HepG2 (cell line): ENCODE results near the gene CBFA2T2. TPM values are rescaled to one million over a fixed set of nuclear protein-coding genes. Genes with fewer than 3 reads are reported as not detected.
A peak's percentile ranks its signal among the peaks of the same experiment; 100 is the strongest.

Source experiments
- ATAC-seq: fragments of 200-7000 bp; cut with Tn5 transposase; 3 replicates; pipeline ENCODE4 v1.9.1; 2020; ENCODE audit warnings: mild to moderate bottlenecking, moderate library complexity
- BruUV-seq: library from RNA; stranded (reverse); fragments of 400-500 nt; replicated peaks from 2 replicates; lab custom pipeline; 2021; lab: Mats Ljungman, UMichigan
- CTCF ChIA-PET: fragments of 300-600 bp; formaldehyde crosslinking; extraction: SDS; loops from one replicate; lab custom pipeline; 2021; ENCODE audit warnings: low total read pairs, inconsistent platforms, low intra/inter-chr PET ratio; lab: Yijun Ruan, JAX
- POLR2A ChIA-PET: fragments of 350-600 bp; sonication (Branson Sonifier 250); formaldehyde crosslinking; loops from one replicate; lab custom pipeline; 2020; ENCODE audit warnings: antibody characterized with exemption, inconsistent platforms; lab: Yijun Ruan, JAX
- DNase-seq: peaks from one replicate; pipeline ENCODE4 v3.0.0-alpha.2; 2015; ENCODE audit warnings: low spot score
- FAIRE-seq: peaks from 3 replicates; lab custom pipeline; 2011; peaks lifted over from hg19 to GRCh38; lab: Jason Lieb, UNC
- H2AFZ ChIP-seq: one replicate; pipeline ENCODE4 v1.6.1; 2011; ENCODE audit warnings: low read length, inconsistent platforms
- H3K27ac ChIP-seq: fragments of 300-600 bp; 3 replicates; pipeline ENCODE4 v1.8.0; 2011; ENCODE audit warnings: mixed run types, mild to moderate bottlenecking, mixed read lengths, low read length, inconsistent platforms; ENCODE audit not compliant: insufficient read depth; ENCODE audit errors: extremely low read length
- H3K27me3 ChIP-seq, 2 experiments: fragments of 200-600 bp in 1 of 2; 2 replicates in 1 of 2; 3 replicates in 1 of 2; pipeline versions ENCODE4 v1.6.0 to v1.8.0; 2011; ENCODE audit warnings: low read length in 2 of 2, mild to moderate bottlenecking in 2 of 2, moderate library complexity in 2 of 2, inconsistent platforms in 1 of 2; ENCODE audit not compliant: insufficient read depth in 2 of 2, control insufficient read depth in 1 of 2
- H3K36me3 ChIP-seq, 2 experiments: fragments of 200-600 bp in 1 of 2; replicated peaks in 1 of 2; 2 replicates in 1 of 2; 3 replicates in 1 of 2; pipeline versions ENCODE4 v1.5.1 to v1.8.0; 2011; ENCODE audit warnings: low read length in 2 of 2, inconsistent platforms in 1 of 2; ENCODE audit not compliant: insufficient read depth in 2 of 2, control insufficient read depth in 1 of 2
- H3K4me1 ChIP-seq: 2 replicates; pipeline ENCODE4 v1.5.1; 2012; ENCODE audit warnings: low read length, inconsistent platforms; ENCODE audit not compliant: insufficient read depth
- H3K4me2 ChIP-seq: 2 replicates; pipeline ENCODE4 v1.6.0; 2011; ENCODE audit warnings: low read depth, low read length, inconsistent platforms
- H3K4me3 ChIP-seq, 3 experiments: fragments of 200-600 bp in 1 of 3; sonication (generic), shearing (Covaris generic) in 1 of 3; replicated peaks in 1 of 3; 2 replicates each; pipeline ENCODE4 v1.5.1; 2011 to 2016; ENCODE audit warnings: low read length in 3 of 3, inconsistent platforms in 2 of 3, low read depth in 2 of 3, mild to moderate bottlenecking in 2 of 3, control low read depth in 1 of 3, mixed read lengths in 1 of 3; ENCODE audit not compliant: insufficient read depth in 1 of 3
- H3K79me2 ChIP-seq: one replicate; pipeline ENCODE4 v1.6.1; 2011; ENCODE audit warnings: low read length, inconsistent platforms; ENCODE audit not compliant: insufficient read depth
- H3K9ac ChIP-seq: 2 replicates; pipeline ENCODE4 v1.6.0; 2011; ENCODE audit warnings: mild to moderate bottlenecking, low read depth, low read length, inconsistent platforms; ENCODE audit not compliant: insufficient read depth
- H3K9me3 ChIP-seq: 2 replicates; pipeline ENCODE4 v1.5.1; 2012; ENCODE audit warnings: mild to moderate bottlenecking, low read length
- H4K20me1 ChIP-seq: 2 replicates; pipeline ENCODE4 v1.6.0; 2011; ENCODE audit warnings: inconsistent platforms, mild to moderate bottlenecking, low read length, moderate library complexity; ENCODE audit not compliant: insufficient read depth
- HMGA1 ChIP-seq: sonication (generic); formaldehyde crosslinking; conservative IDR thresholded peaks from 2 replicates; pipeline ENCODE4 v1.4.0; 2020; ENCODE audit warnings: missing genetic modification reagents
- LCORL ChIP-seq, 2 experiments: fragments of 450-650 bp in 1 of 2; sonication (generic) in 1 of 2; formaldehyde crosslinking in 1 of 2; IDR thresholded peaks; 2 replicates each; pipeline versions ENCODE4 v1.5.0 to v1.6.1; 2017 to 2020; ENCODE audit warnings: antibody characterized with exemption in 1 of 2, missing genetic modification reagents in 1 of 2
- NCOA5 ChIP-seq: sonication (generic); formaldehyde crosslinking; IDR thresholded peaks from 2 replicates; pipeline ENCODE4 v1.4.0; 2020; ENCODE audit warnings: missing genetic modification reagents
- RFX3 ChIP-seq: IDR thresholded peaks from 2 replicates; pipeline ENCODE4 v1.6.1; 2016; ENCODE audit warnings: missing biosample characterization, missing genetic modification reagents
- TMF1 ChIP-seq: sonication (generic); formaldehyde crosslinking; IDR thresholded peaks from 2 replicates; pipeline ENCODE4 v1.8.1; 2022; ENCODE audit warnings: low read depth, missing genetic modification reagents
- ZIK1 ChIP-seq: sonication (generic); formaldehyde crosslinking; IDR thresholded peaks from 2 replicates; pipeline ENCODE4 v1.5.0; 2020; ENCODE audit warnings: mild to moderate bottlenecking, low read depth, missing genetic modification reagents, borderline replicate concordance
- ZNF468 ChIP-seq: sonication (generic); formaldehyde crosslinking; IDR thresholded peaks from 2 replicates; pipeline ENCODE4 v1.8.0; 2022; ENCODE audit warnings: mild to moderate bottlenecking, moderate library complexity, missing genetic modification reagents
- ZNF883 ChIP-seq: sonication (generic); formaldehyde crosslinking; IDR thresholded peaks from 2 replicates; pipeline ENCODE4 v1.5.1; 2020; ENCODE audit warnings: mild to moderate bottlenecking, missing genetic modification reagents; ENCODE audit errors: not compliant biosample characterization
- WGBS: methylation state at CpG from one replicate; pipeline ENCODE4 v1.1.6; 2017; ENCODE audit warnings: low lambda C conversion rate; 5-methylcytosine and 5-hydroxymethylcytosine counted together
- in situ Hi-C: cut with HindIII; loops from 2 replicates; pipeline ENCODE4 v1.10.0; 2017; ENCODE audit warnings: low pct_unique_long_range_greater_than_20kb; ENCODE audit not compliant: extremely low pct_ligation_motif_present
- intact Hi-C: fragments of 100-400 bp; cut with micrococcal nuclease; formaldehyde crosslinking; loops from one replicate; pipeline ENCODE4 v1.10.0; 2022; ENCODE audit not compliant: unreplicated experiment
- polyA plus RNA-seq, 8 experiments: library from polyadenylated mRNA; depleted of rRNA in 3 of 8; stranded (reverse) in 7 of 8; unstranded in 1 of 8; fragments of >200 nt; fragmentation: Illumina TruSeq in 4 of 8; extraction: Trizol in 4 of 8; gene quantifications; 2 replicates each; pipeline versions ENCODE4 v1.2.1 to v1.2.3, GENCODE V29; 2011 to 2016; ENCODE audit warnings: low read depth in 4 of 8, missing spikeins in 1 of 8, mixed read lengths in 1 of 8; ENCODE audit not compliant: insufficient read depth in 1 of 8
- total RNA-seq, 5 experiments: library from RNA; depleted of rRNA; stranded (reverse); fragments of >200 nt; fragmentation: Illumina TruSeq; extraction: Trizol; gene quantifications; 2 replicates each; pipeline ENCODE4 v1.2.3, GENCODE V29; 2016; ENCODE audit warnings: low read depth in 1 of 5
- TF ChIP-seq, protein P1 (sequence below), 2 experiments: fragments of 450-650 bp in 1 of 2; sonication (generic) in 1 of 2; formaldehyde crosslinking in 1 of 2; IDR thresholded peaks; 2 replicates each; pipeline versions ENCODE4 v1.6.1 to v1.8.0; 2016 to 2022; ENCODE audit warnings: antibody characterized with exemption in 1 of 2, mild to moderate bottlenecking in 1 of 2, missing genetic modification reagents in 1 of 2
- TF ChIP-seq, protein P2 (sequence below): sonication (generic); formaldehyde crosslinking; IDR thresholded peaks from 2 replicates; pipeline ENCODE4 v1.4.0; 2020; ENCODE audit warnings: missing genetic modification reagents, borderline replicate concordance

The CBFA2T2 gene
- total and polyA plus RNA-seq, 2 of the 13 experiments (the other 11 are each of a cell fraction or from before 2014, with no cell fraction given): 6.3 to 21.2 TPM

DNA sequence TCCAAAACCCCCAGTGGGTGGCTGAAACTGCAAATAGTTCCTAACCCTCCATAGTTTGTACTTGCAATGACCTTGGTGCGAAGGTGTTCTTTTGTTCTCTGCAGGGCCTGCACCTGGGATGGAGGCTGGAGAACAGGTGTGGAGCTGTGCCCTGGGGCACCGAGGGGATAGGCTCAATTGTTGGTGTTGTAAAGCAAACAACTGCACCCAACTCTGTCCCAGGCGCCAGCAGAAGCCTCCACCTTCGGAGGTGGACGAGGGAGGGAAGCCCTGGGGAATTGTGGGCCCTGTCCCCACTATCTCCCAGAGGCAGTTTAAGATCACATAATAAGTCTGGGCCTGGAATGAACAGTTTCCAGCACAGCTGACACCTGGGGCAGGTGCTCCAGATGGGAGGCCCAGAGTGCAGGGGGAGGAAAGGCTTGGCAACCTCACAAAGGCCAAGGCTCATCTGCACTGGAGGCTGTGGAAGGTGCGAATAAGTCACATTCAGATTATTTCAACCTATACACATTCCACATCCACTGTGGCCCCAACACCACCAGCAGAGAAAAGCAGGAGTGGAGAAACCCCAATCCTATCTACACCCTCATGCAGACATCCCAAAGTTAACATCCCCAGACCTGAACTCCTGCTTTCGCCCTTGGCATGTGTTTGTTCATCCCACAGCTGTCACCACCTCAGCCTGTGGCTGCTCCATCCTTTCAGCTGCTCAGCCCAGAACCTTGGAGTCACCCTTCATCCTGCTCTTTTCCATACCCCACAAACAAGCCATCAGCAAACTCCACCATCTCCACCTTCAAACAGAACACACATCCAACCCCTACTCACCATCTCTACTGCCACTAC is 12.3 kb upstream of the CBFA2T2 start (continued):
- TF ChIP-seq ZNF883 (CRISPR knock-in tag): peak; percentile 52

DNA sequence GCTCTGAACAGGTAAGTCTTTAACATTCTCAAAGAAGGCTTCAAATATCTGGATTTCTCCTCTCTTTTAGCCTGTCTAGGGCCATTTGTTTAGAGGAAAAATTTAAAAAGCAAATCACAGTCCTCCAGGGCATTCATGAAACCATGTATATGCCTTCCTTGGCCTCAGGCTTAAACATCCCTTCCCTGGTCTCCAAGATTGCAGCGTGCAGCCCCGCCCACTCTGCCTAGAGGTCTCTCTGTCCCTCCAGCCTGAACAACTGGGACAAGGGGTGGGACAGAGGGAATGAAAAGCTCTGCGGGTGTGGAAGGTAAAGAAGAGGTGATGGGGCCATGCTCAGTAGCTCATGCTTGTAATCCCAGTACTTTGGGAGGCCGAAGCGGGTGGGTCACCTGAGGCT is 9.8 kb upstream of the CBFA2T2 start:
- peaks cover 2 to 28% of the 10 kb centered on the region in 2 experiments for H3K27me3 ChIP-seq
- no peak for DNase-seq
- no peak overlapping the region for H2AFZ ChIP-seq
- 51% methylated on average over 5 of the region's 5 CpGs for WGBS
- BruUV-seq: no TSS peak
- no peaks in the 10 kb centered on the region for H4K20me1 ChIP-seq
- H3K4me1 ChIP-seq: peaks cover 43% of the 10 kb centered on the region
- ChIA-PET CTCF (no interaction called here), POLR2A (interaction anchor here (0.8 kb wide), 1 partner anchor 10 kb away, joined by 4 read pairs; the partner anchor contains the start of gene CBFA2T2)
- ATAC-seq: no peak
- no peak overlapping the region for H3K4me2 ChIP-seq
- no peaks in the 10 kb centered on the region for H3K9me3 ChIP-seq
- no peak overlapping the region for H3K27ac ChIP-seq
- intact Hi-C loops (no loop called here), in situ Hi-C loops (no loop called here)
- FAIRE-seq: no peak
- H3K4me3 ChIP-seq: no peak overlapping the region
- H3K79me2 ChIP-seq: no peaks in the 10 kb centered on the region
- no peaks in the 10 kb centered on the region for H3K36me3 ChIP-seq
- H3K9ac ChIP-seq: no peak overlapping the region
- TF ChIP-seq ZNF468 (CRISPR knock-in tag) (no peak), RFX3 (CRISPR knock-in tag) (no peak), TMF1 (no peak), LCORL (IDR thresholded peaks at IDR 0.05) (no peak), LCORL (CRISPR knock-in tag; IDR thresholded peaks at IDR 0.05) (no peak), NCOA5 (CRISPR knock-in tag) (no peak), ZIK1 (no peak), HMGA1 (no peak)
- TF ChIP-seq, protein P1, sequence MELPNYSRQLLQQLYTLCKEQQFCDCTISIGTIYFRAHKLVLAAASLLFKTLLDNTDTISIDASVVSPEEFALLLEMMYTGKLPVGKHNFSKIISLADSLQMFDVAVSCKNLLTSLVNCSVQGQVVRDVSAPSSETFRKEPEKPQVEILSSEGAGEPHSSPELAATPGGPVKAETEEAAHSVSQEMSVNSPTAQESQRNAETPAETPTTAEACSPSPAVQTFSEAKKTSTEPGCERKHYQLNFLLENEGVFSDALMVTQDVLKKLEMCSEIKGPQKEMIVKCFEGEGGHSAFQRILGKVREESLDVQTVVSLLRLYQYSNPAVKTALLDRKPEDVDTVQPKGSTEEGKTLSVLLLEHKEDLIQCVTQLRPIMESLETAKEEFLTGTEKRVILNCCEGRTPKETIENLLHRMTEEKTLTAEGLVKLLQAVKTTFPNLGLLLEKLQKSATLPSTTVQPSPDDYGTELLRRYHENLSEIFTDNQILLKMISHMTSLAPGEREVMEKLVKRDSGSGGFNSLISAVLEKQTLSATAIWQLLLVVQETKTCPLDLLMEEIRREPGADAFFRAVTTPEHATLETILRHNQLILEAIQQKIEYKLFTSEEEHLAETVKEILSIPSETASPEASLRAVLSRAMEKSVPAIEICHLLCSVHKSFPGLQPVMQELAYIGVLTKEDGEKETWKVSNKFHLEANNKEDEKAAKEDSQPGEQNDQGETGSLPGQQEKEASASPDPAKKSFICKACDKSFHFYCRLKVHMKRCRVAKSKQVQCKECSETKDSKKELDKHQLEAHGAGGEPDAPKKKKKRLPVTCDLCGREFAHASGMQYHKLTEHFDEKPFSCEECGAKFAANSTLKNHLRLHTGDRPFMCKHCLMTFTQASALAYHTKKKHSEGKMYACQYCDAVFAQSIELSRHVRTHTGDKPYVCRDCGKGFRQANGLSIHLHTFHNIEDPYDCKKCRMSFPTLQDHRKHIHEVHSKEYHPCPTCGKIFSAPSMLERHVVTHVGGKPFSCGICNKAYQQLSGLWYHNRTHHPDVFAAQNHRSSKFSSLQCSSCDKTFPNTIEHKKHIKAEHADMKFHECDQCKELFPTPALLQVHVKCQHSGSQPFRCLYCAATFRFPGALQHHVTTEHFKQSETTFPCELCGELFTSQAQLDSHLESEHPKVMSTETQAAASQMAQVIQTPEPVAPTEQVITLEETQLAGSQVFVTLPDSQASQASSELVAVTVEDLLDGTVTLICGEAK (IDR thresholded peaks at IDR 0.05): no peak
- TF ChIP-seq, protein P1 (CRISPR knock-in tag; IDR thresholded peaks at IDR 0.05): no peak
- TF ChIP-seq, protein P2, sequence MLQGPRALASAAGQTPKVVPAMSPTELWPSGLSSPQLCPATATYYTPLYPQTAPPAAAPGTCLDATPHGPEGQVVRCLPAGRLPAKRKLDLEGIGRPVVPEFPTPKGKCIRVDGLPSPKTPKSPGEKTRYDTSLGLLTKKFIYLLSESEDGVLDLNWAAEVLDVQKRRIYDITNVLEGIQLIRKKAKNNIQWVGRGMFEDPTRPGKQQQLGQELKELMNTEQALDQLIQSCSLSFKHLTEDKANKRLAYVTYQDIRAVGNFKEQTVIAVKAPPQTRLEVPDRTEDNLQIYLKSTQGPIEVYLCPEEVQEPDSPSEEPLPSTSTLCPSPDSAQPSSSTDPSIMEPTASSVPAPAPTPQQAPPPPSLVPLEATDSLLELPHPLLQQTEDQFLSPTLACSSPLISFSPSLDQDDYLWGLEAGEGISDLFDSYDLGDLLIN (CRISPR knock-in tag): no peak
